ENCODE measurements around the gene XPO1. TPM values are rescaled to one million over a fixed set of nuclear protein-coding genes. Genes with fewer than 3 reads are reported as not detected.

Gene XPO1
- total RNA-seq, 1 donor from 2014 or later, result 89.1 TPM

DNA sequence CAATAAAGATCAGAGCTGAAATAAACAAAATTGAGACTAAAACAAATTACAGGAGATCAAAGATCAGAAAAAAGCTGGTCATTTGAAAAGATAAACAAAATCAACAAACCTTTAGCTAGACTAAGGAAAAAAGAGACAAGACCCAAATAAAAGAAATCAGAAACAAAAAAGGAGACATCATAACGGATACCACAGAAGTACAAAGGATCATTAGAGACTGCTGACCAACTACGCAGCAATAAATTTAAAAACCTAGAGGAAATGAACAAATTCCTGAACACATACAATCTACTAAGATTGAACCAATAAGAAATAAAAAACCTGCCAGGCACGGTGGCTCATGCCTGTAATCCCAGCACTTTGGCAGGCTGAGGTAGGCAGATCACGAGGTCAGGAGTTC lies 101.0 kb downstream of the XPO1 start:
- intact Hi-C loops (cut with DNase I), result no loop called here
- H3K9me3 ChIP-seq, result no peaks in the 10 kb centered on the region
- DNase-seq (ENCODE audit: extremely low spot score in 2 of 2), result no peak
- H3K4me3 ChIP-seq, result no peak overlapping the region
- peaks cover 35% of the 10 kb centered on the region for H3K4me1 ChIP-seq
- H3K36me3 ChIP-seq, result no peaks in the 10 kb centered on the region
- no peak overlapping the region for H3K27ac ChIP-seq
- TF ChIP-seq POLR2AphosphoS5 (IDR thresholded peaks at IDR 0.05; ENCODE audit: insufficient read depth in 1 of 2, low read depth in 1 of 2) (no peak), POLR2A (IDR thresholded peaks at IDR 0.05) (no peak)
- TF ChIP-seq, protein P1, sequence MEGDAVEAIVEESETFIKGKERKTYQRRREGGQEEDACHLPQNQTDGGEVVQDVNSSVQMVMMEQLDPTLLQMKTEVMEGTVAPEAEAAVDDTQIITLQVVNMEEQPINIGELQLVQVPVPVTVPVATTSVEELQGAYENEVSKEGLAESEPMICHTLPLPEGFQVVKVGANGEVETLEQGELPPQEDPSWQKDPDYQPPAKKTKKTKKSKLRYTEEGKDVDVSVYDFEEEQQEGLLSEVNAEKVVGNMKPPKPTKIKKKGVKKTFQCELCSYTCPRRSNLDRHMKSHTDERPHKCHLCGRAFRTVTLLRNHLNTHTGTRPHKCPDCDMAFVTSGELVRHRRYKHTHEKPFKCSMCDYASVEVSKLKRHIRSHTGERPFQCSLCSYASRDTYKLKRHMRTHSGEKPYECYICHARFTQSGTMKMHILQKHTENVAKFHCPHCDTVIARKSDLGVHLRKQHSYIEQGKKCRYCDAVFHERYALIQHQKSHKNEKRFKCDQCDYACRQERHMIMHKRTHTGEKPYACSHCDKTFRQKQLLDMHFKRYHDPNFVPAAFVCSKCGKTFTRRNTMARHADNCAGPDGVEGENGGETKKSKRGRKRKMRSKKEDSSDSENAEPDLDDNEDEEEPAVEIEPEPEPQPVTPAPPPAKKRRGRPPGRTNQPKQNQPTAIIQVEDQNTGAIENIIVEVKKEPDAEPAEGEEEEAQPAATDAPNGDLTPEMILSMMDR (IDR thresholded peaks at IDR 0.05), result no peak
- no peaks in the 10 kb centered on the region for H3K27me3 ChIP-seq

DNA sequence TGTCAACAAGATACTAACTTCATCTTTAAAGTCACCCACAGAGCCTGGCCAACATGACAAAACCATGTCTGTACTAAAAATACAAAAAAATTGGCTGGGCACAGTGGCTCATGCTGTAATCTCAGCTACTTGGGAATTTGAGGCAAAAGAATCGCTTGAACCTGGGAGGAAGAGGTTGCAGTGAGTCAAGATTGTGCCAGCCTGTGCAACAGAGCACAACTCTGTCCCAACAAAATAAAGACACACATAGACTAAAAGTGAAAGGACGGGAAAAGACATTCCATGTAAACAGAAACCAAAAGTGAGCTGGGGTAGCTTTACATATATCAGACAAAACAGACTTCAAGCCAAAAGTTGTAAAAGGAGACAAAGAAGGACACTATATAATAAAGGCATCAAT lies 102.1 kb downstream of the XPO1 start:
- H3K9me3 ChIP-seq, result no peaks in the 10 kb centered on the region
- no peaks in the 10 kb centered on the region for H3K27me3 ChIP-seq
- DNase-seq (ENCODE audit: extremely low spot score in 2 of 2), result no peak
- H3K27ac ChIP-seq, result no peak overlapping the region
- intact Hi-C loops (cut with DNase I), result no loop called here
- H3K36me3 ChIP-seq, result no peaks in the 10 kb centered on the region
- no peak for TF ChIP-seq POLR2A (IDR thresholded peaks at IDR 0.05)
- TF ChIP-seq, protein P1 (IDR thresholded peaks at IDR 0.05), result no peak
- no peak for TF ChIP-seq POLR2AphosphoS5 (IDR thresholded peaks at IDR 0.05; ENCODE audit: insufficient read depth in 1 of 2, low read depth in 1 of 2)
- H3K4me3 ChIP-seq, result no peak overlapping the region
- peaks cover 35% of the 10 kb centered on the region for H3K4me1 ChIP-seq

DNA sequence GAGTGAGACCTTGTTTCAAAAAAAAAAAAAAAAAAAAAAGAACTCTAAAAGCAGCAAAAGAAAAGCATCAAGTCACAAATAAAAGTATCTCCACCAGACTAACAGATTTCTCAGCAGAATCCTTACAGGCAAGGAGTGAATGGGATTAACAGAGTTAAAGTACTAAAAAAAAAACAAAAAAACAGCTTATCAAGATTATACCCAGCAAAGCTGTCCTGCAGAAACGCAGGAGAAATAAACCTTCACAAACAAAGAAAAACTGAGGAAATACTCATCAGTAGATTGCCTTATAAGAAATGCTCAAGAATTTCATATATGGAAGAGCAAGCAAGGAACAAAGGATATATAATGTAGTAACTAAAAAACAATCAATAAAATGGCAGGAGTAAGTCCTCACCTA lies 102.9 kb downstream of the XPO1 start:
- H3K36me3 ChIP-seq, result no peaks in the 10 kb centered on the region
- TF ChIP-seq POLR2A (IDR thresholded peaks at IDR 0.05) (no peak), POLR2AphosphoS5 (IDR thresholded peaks at IDR 0.05; ENCODE audit: insufficient read depth in 1 of 2, low read depth in 1 of 2) (no peak)
- TF ChIP-seq, protein P1 (IDR thresholded peaks at IDR 0.05), result no peak
- DNase-seq (ENCODE audit: extremely low spot score in 2 of 2), result no peak
- no peak overlapping the region for H3K27ac ChIP-seq
- intact Hi-C loops (cut with DNase I), result no loop called here
- H3K9me3 ChIP-seq, result no peaks in the 10 kb centered on the region
- H3K4me3 ChIP-seq, result no peak overlapping the region
- H3K27me3 ChIP-seq, result no peaks in the 10 kb centered on the region
- H3K4me1 ChIP-seq, result peaks cover 32% of the 10 kb centered on the region

DNA sequence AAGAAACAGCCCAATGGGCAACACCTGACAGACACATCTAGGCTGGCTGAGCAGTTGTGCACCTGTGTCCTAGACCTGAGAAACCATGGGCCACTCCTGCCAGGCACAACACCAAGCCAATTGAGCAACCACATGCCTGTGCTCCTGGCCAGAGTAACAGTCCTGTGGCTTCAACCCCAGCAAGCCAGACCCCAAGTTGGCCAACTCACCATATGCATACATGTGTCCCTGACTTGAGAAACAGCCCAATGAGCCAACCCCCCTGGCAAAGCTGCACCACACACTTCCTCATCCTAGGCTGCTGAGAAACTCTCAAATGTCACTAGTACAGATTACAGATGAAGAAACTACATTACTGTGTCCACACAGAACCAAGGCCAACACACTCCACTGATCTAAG lies 103.8 kb downstream of the XPO1 start:
- H3K4me1 ChIP-seq, result peaks cover 22% of the 10 kb centered on the region
- H3K27ac ChIP-seq, result no peak overlapping the region
- TF ChIP-seq, protein P1 (IDR thresholded peaks at IDR 0.05), result no peak
- TF ChIP-seq POLR2A (IDR thresholded peaks at IDR 0.05) (no peak), POLR2AphosphoS5 (IDR thresholded peaks at IDR 0.05; ENCODE audit: insufficient read depth in 1 of 2, low read depth in 1 of 2) (no peak)
- no peaks in the 10 kb centered on the region for H3K27me3 ChIP-seq
- intact Hi-C loops (cut with DNase I), result no loop called here
- no peaks in the 10 kb centered on the region for H3K9me3 ChIP-seq
- H3K4me3 ChIP-seq, result no peak overlapping the region
- DNase-seq (ENCODE audit: extremely low spot score in 2 of 2), result no peak
- H3K36me3 ChIP-seq, result no peaks in the 10 kb centered on the region

DNA sequence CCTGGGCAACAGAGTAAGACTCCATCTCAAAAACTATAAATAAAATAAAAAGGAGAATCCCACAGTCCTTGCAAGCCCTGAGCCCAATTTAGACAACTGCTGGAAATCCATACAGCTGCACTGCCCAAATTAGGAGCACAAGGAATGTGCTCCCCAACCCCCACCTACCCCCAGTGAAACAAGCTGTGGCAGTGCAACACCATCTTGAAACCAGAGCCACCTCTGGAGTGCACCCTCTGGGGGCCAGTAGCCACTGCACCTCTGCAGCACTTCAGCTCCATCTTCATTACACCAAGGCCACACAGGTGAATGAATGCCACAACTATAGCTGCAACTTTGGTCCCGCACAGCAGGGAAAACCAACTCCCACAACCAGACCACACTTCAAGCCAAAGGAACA lies 104.5 kb downstream of the XPO1 start:
- TF ChIP-seq, protein P1 (IDR thresholded peaks at IDR 0.05), result no peak
- no peak for TF ChIP-seq POLR2AphosphoS5 (IDR thresholded peaks at IDR 0.05; ENCODE audit: insufficient read depth in 1 of 2, low read depth in 1 of 2)
- TF ChIP-seq POLR2A (IDR thresholded peaks at IDR 0.05), result no peak
- intact Hi-C loops (cut with DNase I), result no loop called here
- Histone ChIP-seq H3K27me3 (no peaks in the 10 kb centered on the region), H3K9me3 (no peaks in the 10 kb centered on the region), H3K27ac (no peak overlapping the region), H3K4me3 (no peak overlapping the region), H3K4me1 (peaks cover 19% of the 10 kb centered on the region), H3K36me3 (no peaks in the 10 kb centered on the region)
- DNase-seq (ENCODE audit: extremely low spot score in 2 of 2), result no peak

All from vagina (tissue), 2 donors.